ENCODE results near the gene NACC2. TPM values are rescaled to one million over a fixed set of nuclear protein-coding genes. Genes with fewer than 3 reads are reported as not detected.

The NACC2 gene
- total and polyA plus RNA-seq, 4 donors: 22.9 to 53.4 (median 32.1) TPM

- Histone ChIP-seq H3K4me3 (ENCODE audit: low read depth, low read length) (no peak overlapping the region), H3K27me3 (ENCODE audit: control insufficient read depth, insufficient read depth, low read length) (no peaks in the 10 kb centered on the region), H3K36me3 (ENCODE audit: control insufficient read depth, insufficient read depth, low read length) (peaks cover 35% of the 10 kb centered on the region), H3K4me1 (ENCODE audit: control insufficient read depth, insufficient read depth, low read length) (peaks cover 60% of the 10 kb centered on the region), H3K27ac (ENCODE audit: low read depth, low read length) (no peak overlapping the region), H3K9me3 (ENCODE audit: control insufficient read depth, insufficient read depth, low read length) (no peaks in the 10 kb centered on the region)
- DNase-seq (ENCODE audit: low read depth in 4 of 6, low spot score in 6 of 6): peak in 1 of 6 donors; percentile 53
- WGBS (ENCODE audit: insufficient coverage): 57% methylated on average over 27 of the region's 27 CpGs
Measured at GRCh38 chr9:136081113-136081825, 13.8 kb downstream of the NACC2 start.

GRCh38 chr9:136080716-136081112 lies 14.4 kb downstream of the NACC2 start:
- no peak for DNase-seq (ENCODE audit: low read depth in 4 of 6, low spot score in 6 of 6)
- Histone ChIP-seq H3K27ac (ENCODE audit: low read depth, low read length) (no peak overlapping the region), H3K36me3 (ENCODE audit: control insufficient read depth, insufficient read depth, low read length) (peaks cover 34% of the 10 kb centered on the region), H3K4me3 (ENCODE audit: low read depth, low read length) (no peak overlapping the region), H3K27me3 (ENCODE audit: control insufficient read depth, insufficient read depth, low read length) (no peaks in the 10 kb centered on the region), H3K4me1 (ENCODE audit: control insufficient read depth, insufficient read depth, low read length) (peaks cover 54% of the 10 kb centered on the region), H3K9me3 (ENCODE audit: control insufficient read depth, insufficient read depth, low read length) (no peaks in the 10 kb centered on the region)
- 78% methylated on average over 15 of the region's 23 CpGs for WGBS (ENCODE audit: insufficient coverage)

DNA sequence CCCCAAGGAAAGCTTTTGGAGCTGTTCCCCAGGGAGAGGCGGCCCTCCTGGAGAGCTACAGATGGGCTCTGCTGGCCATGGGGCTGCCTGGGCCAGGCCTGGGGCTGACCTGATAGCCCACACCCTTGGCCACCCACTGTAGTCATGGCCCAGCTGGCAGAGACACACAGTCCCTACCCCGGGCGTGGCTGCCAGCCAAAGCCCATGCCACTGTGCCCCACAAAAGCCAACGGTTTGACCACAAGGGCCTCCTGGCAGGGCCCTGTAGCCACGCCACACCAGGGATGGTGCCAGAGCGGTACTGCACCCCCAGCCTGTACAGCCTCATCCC lies 15.2 kb downstream of the NACC2 start:
- Histone ChIP-seq H3K27me3 (ENCODE audit: control insufficient read depth, insufficient read depth, low read length) (no peaks in the 10 kb centered on the region), H3K9me3 (ENCODE audit: control insufficient read depth, insufficient read depth, low read length) (no peaks in the 10 kb centered on the region), H3K36me3 (ENCODE audit: control insufficient read depth, insufficient read depth, low read length) (peaks cover 43% of the 10 kb centered on the region), H3K27ac (ENCODE audit: low read depth, low read length) (no peak overlapping the region), H3K4me3 (ENCODE audit: low read depth, low read length) (no peak overlapping the region), H3K4me1 (ENCODE audit: control insufficient read depth, insufficient read depth, low read length) (peaks cover 48% of the 10 kb centered on the region)
- no peak for DNase-seq (ENCODE audit: low read depth in 4 of 6, low spot score in 6 of 6)
- 68% methylated on average over 6 of the region's 6 CpGs for WGBS (ENCODE audit: insufficient coverage)

GRCh38 chr9:136079211-136079915 lies 15.7 kb downstream of the NACC2 start:
- Histone ChIP-seq H3K4me3 (ENCODE audit: low read depth, low read length) (no peak overlapping the region), H3K4me1 (ENCODE audit: control insufficient read depth, insufficient read depth, low read length) (peaks cover 48% of the 10 kb centered on the region), H3K9me3 (ENCODE audit: control insufficient read depth, insufficient read depth, low read length) (no peaks in the 10 kb centered on the region), H3K27me3 (ENCODE audit: control insufficient read depth, insufficient read depth, low read length) (no peaks in the 10 kb centered on the region), H3K27ac (ENCODE audit: low read depth, low read length) (no peak overlapping the region), H3K36me3 (ENCODE audit: control insufficient read depth, insufficient read depth, low read length) (peaks cover 43% of the 10 kb centered on the region)
- 56% methylated on average over 14 of the region's 16 CpGs for WGBS (ENCODE audit: insufficient coverage)
- no peak for DNase-seq (ENCODE audit: low read depth in 4 of 6, low spot score in 6 of 6)

GRCh38 chr9:136078498-136079011 lies 16.5 kb downstream of the NACC2 start:
- WGBS (ENCODE audit: insufficient coverage): 93% methylated on average over 15 of the region's 27 CpGs
- H3K4me1 ChIP-seq (ENCODE audit: control insufficient read depth, insufficient read depth, low read length): peaks cover 48% of the 10 kb centered on the region

DNA sequence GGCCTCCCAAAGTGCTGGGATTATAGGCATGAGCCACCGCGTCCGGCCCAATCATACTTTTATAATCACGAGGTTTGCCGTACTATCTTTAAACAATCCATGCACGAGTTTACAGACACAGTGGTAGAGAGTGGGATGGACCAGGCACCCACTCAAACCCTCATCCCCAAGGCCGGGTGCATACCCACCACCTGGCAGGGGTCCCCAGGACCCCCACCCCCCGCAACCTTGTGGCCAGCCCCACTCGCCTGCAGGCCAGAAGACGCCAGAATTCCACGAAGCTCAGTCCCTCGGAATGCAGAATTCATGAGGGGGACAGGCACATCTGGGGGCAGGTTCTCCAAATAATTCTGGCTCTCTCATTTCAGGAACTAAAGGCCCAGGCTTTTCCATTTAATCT lies 17.1 kb downstream of the NACC2 start:
- Histone ChIP-seq H3K4me3 (ENCODE audit: low read depth, low read length) (no peak overlapping the region), H3K4me1 (ENCODE audit: control insufficient read depth, insufficient read depth, low read length) (peaks cover 43% of the 10 kb centered on the region), H3K27me3 (ENCODE audit: control insufficient read depth, insufficient read depth, low read length) (no peaks in the 10 kb centered on the region), H3K36me3 (ENCODE audit: control insufficient read depth, insufficient read depth, low read length) (peaks cover 40% of the 10 kb centered on the region), H3K27ac (ENCODE audit: low read depth, low read length) (no peak overlapping the region), H3K9me3 (ENCODE audit: control insufficient read depth, insufficient read depth, low read length) (no peaks in the 10 kb centered on the region)
- DNase-seq (ENCODE audit: low read depth in 4 of 6, low spot score in 6 of 6): no peak
- whole genome bisulfite sequencing (ENCODE audit: insufficient coverage): 93% methylated on average over 6 of the region's 12 CpGs

More at GRCh38 chr9:136078498-136079011, 16.5 kb downstream of the NACC2 start:
- Histone ChIP-seq H3K9me3 (ENCODE audit: control insufficient read depth, insufficient read depth, low read length) (no peaks in the 10 kb centered on the region), H3K36me3 (ENCODE audit: control insufficient read depth, insufficient read depth, low read length) (peaks cover 42% of the 10 kb centered on the region), H3K27ac (ENCODE audit: low read depth, low read length) (no peak overlapping the region), H3K27me3 (ENCODE audit: control insufficient read depth, insufficient read depth, low read length) (no peaks in the 10 kb centered on the region), H3K4me3 (ENCODE audit: low read depth, low read length) (no peak overlapping the region)
- DNase-seq (ENCODE audit: low read depth in 4 of 6, low spot score in 6 of 6): no peak

- peaks cover 38% of the 10 kb centered on the region for H3K36me3 ChIP-seq (ENCODE audit: control insufficient read depth, insufficient read depth, low read length)
- H3K9me3 ChIP-seq (ENCODE audit: control insufficient read depth, insufficient read depth, low read length): no peaks in the 10 kb centered on the region
- H3K4me1 ChIP-seq (ENCODE audit: control insufficient read depth, insufficient read depth, low read length): peaks cover 39% of the 10 kb centered on the region
- no peak overlapping the region for H3K4me3 ChIP-seq (ENCODE audit: low read depth, low read length)
- no peak for DNase-seq (ENCODE audit: low read depth in 4 of 6, low spot score in 6 of 6)
- no peak overlapping the region for H3K27ac ChIP-seq (ENCODE audit: low read depth, low read length)
- 82% methylated on average over 5 of the region's 8 CpGs for WGBS (ENCODE audit: insufficient coverage)
- no peaks in the 10 kb centered on the region for H3K27me3 ChIP-seq (ENCODE audit: control insufficient read depth, insufficient read depth, low read length)
Measured at GRCh38 chr9:136077491-136077890, 17.6 kb downstream of the NACC2 start.

GRCh38 chr9:136075881-136076678 lies 19.0 kb downstream of the NACC2 start:
- 88% methylated on average over 25 of the region's 26 CpGs for WGBS (ENCODE audit: insufficient coverage)
- Histone ChIP-seq H3K36me3 (ENCODE audit: control insufficient read depth, insufficient read depth, low read length) (peaks cover 24% of the 10 kb centered on the region), H3K4me3 (ENCODE audit: low read depth, low read length) (no peak overlapping the region), H3K4me1 (ENCODE audit: control insufficient read depth, insufficient read depth, low read length) (peaks cover 25% of the 10 kb centered on the region), H3K9me3 (ENCODE audit: control insufficient read depth, insufficient read depth, low read length) (no peaks in the 10 kb centered on the region), H3K27ac (ENCODE audit: low read depth, low read length) (no peak overlapping the region), H3K27me3 (ENCODE audit: control insufficient read depth, insufficient read depth, low read length) (no peaks in the 10 kb centered on the region)
- no peak for DNase-seq (ENCODE audit: low read depth in 4 of 6, low spot score in 6 of 6)

GRCh38 chr9:136075134-136075841 lies 19.8 kb downstream of the NACC2 start:
- 85% methylated on average over 33 of the region's 35 CpGs for WGBS (ENCODE audit: insufficient coverage)
- no peak for DNase-seq (ENCODE audit: low read depth in 4 of 6, low spot score in 6 of 6)
- H3K27me3 ChIP-seq (ENCODE audit: control insufficient read depth, insufficient read depth, low read length): no peaks in the 10 kb centered on the region
- no peaks in the 10 kb centered on the region for H3K9me3 ChIP-seq (ENCODE audit: control insufficient read depth, insufficient read depth, low read length)
- peaks cover 22% of the 10 kb centered on the region for H3K36me3 ChIP-seq (ENCODE audit: control insufficient read depth, insufficient read depth, low read length)
- no peak overlapping the region for H3K27ac ChIP-seq (ENCODE audit: low read depth, low read length)
- H3K4me1 ChIP-seq (ENCODE audit: control insufficient read depth, insufficient read depth, low read length): peaks cover 18% of the 10 kb centered on the region
- no peak overlapping the region for H3K4me3 ChIP-seq (ENCODE audit: low read depth, low read length)
